IMR-90 (cell line): Measurements from ENCODE around the gene AP3B1.

Experiments
- FOS ChIP-seq: fragments of 150-350 bp; IDR thresholded peaks from 2 replicates; pipeline ENCODE4 v1.6.1; 2016; ENCODE audit warnings: low read depth, low read length
- MAFK ChIP-seq: IDR thresholded peaks from 2 replicates; pipeline ENCODE4 v1.6.1; 2012; ENCODE audit warnings: low read depth, low read length, improper control_type of control experiment
- POLR2A ChIP-seq: IDR thresholded peaks from 2 replicates; pipeline ENCODE4 v1.6.1; 2012; ENCODE audit warnings: mild to moderate bottlenecking, low read depth, low read length
- RFX5 ChIP-seq: IDR thresholded peaks from 2 replicates; pipeline ENCODE4 v1.8.0; 2012; ENCODE audit warnings: low read depth, mild to moderate bottlenecking, low read length, moderate library complexity
- SMC3 ChIP-seq: fragments of 150-350 bp; IDR thresholded peaks from 2 replicates; pipeline ENCODE4 v1.6.1; 2016; ENCODE audit warnings: low read depth, mild to moderate bottlenecking, antibody characterized with exemption, low read length, moderate library complexity
- TF ChIP-seq, protein P1 (sequence below): fragments of 150-350 bp; IDR thresholded peaks from 2 replicates; pipeline ENCODE4 v1.6.1; 2016; ENCODE audit warnings: low read depth, mild to moderate bottlenecking, low read length, moderate library complexity, borderline replicate concordance
- TF ChIP-seq, protein P2 (sequence below): conservative IDR thresholded peaks from 2 replicates; pipeline ENCODE4 v1.5.1; 2012; ENCODE audit warnings: mild to moderate bottlenecking, low read depth, low read length, improper control_type of control experiment

DNA sequence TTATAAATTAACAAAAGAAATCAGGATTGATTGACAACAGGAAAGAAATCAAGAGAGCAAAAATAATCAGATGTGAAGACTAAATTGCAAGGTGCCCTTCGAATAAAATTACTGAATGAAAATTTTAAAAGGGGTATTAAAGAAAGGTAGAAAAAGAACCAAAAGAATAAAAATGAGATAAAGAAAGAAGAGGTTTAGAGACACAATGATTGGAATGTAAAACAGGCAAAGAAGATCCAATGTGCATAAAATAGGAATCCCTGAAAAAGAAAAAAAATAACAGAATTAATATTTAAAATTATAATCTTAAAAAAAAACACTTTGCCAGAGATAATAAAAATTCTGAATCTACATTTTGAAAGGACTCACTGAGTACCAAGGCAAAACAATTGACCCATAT lies 73.0 kb downstream of the AP3B1 start:
- no peak for TF ChIP-seq POLR2A
- TF ChIP-seq, protein P1, sequence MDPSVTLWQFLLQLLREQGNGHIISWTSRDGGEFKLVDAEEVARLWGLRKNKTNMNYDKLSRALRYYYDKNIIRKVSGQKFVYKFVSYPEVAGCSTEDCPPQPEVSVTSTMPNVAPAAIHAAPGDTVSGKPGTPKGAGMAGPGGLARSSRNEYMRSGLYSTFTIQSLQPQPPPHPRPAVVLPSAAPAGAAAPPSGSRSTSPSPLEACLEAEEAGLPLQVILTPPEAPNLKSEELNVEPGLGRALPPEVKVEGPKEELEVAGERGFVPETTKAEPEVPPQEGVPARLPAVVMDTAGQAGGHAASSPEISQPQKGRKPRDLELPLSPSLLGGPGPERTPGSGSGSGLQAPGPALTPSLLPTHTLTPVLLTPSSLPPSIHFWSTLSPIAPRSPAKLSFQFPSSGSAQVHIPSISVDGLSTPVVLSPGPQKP: no peak
- TF ChIP-seq FOS: no peak
- TF ChIP-seq, protein P2, sequence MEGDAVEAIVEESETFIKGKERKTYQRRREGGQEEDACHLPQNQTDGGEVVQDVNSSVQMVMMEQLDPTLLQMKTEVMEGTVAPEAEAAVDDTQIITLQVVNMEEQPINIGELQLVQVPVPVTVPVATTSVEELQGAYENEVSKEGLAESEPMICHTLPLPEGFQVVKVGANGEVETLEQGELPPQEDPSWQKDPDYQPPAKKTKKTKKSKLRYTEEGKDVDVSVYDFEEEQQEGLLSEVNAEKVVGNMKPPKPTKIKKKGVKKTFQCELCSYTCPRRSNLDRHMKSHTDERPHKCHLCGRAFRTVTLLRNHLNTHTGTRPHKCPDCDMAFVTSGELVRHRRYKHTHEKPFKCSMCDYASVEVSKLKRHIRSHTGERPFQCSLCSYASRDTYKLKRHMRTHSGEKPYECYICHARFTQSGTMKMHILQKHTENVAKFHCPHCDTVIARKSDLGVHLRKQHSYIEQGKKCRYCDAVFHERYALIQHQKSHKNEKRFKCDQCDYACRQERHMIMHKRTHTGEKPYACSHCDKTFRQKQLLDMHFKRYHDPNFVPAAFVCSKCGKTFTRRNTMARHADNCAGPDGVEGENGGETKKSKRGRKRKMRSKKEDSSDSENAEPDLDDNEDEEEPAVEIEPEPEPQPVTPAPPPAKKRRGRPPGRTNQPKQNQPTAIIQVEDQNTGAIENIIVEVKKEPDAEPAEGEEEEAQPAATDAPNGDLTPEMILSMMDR: no peak
- TF ChIP-seq SMC3: no peak
- no peak for TF ChIP-seq MAFK
- no peak for TF ChIP-seq RFX5
